Colon (tissue), 2 donors: ENCODE measurements around the gene MED8.

Source experiments
- FAIRE-seq: peaks from 2 replicates; lab custom pipeline; 2012; peaks lifted over from hg19 to GRCh38; lab: Jason Lieb, UNC
- donor health status: control.
- donor health status: control.

MED8 gene

GRCh38 chr1:43358746-43359693 lies 30.6 kb downstream of the MED8 start, which contains the start of gene CDC20:
Gene CDC20, plus strand, starts transcription at chr1:43358981. Its CDS starts 235 bp downstream, at chr1:43359216.
- FAIRE-seq: no peak

DNA sequence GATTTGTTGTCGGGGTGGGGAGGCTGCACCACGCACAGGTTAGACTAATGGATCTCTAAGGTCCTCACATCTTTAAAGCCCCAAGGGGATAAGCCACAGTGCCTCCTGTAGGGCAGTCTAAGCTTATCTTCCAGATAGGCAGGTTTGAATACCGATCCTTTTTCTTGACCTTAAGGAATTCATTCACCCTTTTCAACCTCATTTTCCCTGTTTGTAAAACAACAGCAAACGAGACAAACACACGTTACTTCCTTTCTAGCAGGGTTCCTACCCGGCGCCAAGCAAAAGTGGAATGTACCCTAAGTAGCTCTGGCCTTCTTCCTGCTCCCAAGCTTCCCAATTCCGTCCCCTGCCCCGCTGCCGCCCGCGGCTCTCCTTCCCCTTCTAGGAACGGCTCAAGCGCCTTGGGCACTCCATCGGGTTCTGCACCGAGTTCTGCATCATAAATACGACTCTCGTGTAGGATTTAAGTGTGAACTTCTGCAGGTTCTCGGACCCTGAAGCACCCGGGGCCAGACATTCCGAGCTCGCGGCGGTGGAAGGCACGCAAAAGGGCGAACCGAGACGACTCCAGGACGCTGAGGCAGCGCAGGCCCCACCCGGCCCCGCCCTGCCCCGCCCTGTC lies 31.4 kb downstream of the MED8 start:
- no peak for FAIRE-seq

- FAIRE-seq: no peak
Measured at GRCh38 chr1:43357251-43357650, 32.3 kb downstream of the MED8 start.

- no peak for FAIRE-seq
Measured at GRCh38 chr1:43354936-43355335, 34.7 kb downstream of the MED8 start.

DNA sequence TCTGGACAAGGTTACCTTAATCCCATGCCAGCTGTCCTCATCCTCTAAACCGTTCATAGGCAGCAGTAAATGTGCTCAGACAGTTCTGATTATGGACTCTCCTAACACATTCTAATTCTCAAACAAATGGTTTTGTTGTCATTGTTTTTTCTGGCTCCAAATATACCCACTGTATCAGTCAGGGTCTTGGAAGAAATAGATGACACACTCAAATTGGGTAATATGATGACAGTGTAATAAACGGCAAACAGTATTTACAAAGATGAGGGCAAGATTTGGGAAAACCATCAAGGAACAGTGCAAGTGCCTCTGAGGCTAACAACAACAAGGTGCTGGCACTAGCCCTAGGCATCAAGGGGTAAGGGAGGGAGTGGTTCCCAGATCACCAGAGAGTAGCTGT lies 35.1 kb downstream of the MED8 start:
- no peak for FAIRE-seq

DNA sequence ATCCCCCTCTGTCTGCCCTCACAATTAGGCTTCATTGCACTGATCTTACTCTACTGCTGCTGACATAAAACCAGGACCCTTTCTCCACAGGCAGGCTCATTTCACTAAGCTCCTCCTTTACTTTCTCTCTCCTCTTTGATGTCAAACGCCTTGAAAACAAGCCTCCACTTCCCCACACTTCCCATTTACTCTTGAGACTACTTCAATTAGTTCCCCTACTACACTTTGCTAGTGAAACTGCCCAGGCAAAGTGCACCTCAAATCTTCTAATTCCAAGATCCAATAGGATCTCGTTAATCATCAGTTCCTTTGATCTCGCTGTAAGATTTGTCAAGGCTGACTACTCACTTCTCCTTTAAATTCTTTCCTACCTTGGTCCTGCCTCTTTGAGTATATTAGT lies 36.7 kb downstream of the MED8 start:
- FAIRE-seq: no peak

DNA sequence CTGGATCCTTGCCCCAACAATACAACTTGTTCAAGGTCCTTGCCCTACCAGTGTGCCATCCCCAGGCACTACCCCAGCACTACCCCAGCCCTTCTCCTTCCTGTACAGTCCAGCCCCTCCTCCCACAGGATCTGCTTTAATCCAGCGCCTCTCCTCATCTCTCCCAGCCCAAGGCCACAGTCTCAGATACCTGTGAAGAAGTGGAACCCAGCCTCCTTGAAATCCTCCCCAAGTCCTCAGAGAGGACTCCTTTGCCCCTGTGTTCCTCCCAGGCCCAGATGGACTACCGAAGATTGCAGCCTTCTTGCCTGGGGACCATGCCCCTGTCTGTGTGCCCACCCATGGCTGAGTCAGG lies 37.3 kb downstream of the MED8 start:
- FAIRE-seq: no peak

DNA sequence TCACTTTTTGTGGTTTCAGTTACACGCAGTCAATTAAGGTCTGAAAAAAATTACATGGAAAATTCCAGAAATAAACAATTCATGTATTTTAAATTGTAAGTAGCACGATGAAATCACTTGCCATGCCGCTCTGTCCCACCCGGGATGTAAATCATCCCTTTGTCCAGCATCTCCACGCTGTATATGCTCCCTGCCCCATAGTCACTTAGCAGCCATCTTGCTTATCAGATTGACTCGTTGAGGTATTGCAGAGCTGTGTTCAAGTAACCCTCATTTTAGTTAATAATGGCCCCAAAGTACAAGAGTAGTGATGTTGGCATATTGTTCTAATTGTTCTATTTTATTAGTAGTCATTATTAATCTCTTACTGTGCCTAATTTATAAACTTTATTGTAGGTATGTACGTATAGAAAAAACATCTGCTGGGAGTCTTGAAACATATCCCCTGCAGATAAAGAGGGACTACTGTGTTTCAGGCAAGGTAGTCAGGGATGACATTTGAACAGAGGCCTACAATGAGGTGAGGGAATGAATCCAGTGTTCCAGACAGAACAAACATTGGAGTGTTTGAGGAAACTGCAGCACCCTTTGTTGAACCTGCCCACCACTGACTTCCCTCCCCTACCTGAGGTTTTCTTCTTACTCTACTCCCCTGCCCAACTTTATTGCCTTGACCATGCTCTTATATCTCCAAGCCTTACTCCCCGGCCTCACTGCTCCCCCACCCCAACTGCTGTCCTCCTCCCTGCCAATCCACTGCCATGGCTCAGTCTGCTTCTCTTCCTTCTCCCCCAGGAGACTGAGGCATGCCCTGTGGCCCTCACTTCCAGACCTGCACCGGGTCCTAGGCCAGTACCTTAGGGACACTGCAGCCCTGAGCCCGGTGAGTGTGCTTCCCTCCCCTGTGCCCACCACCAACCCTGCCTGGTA lies 37.9 kb downstream of the MED8 start:
- FAIRE-seq: no peak

DNA sequence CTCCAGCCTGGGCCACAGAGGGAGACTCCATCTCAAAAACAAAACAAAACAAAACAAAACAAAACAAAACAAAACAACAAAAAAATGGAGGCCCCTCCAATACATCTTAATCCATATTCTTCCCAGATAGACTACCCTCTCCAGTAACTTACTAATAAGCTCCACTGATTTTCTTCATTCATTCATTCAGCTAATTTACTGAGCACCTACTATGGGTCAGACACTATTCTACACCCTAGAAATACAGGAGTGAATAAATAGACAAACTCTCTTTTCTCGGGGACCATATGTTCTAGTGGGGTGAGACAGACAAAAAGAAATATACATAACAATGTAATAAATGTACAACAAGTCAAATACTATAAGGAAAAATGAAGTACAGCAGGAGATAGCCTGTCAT lies 38.6 kb downstream of the MED8 start:
- no peak for FAIRE-seq

DNA sequence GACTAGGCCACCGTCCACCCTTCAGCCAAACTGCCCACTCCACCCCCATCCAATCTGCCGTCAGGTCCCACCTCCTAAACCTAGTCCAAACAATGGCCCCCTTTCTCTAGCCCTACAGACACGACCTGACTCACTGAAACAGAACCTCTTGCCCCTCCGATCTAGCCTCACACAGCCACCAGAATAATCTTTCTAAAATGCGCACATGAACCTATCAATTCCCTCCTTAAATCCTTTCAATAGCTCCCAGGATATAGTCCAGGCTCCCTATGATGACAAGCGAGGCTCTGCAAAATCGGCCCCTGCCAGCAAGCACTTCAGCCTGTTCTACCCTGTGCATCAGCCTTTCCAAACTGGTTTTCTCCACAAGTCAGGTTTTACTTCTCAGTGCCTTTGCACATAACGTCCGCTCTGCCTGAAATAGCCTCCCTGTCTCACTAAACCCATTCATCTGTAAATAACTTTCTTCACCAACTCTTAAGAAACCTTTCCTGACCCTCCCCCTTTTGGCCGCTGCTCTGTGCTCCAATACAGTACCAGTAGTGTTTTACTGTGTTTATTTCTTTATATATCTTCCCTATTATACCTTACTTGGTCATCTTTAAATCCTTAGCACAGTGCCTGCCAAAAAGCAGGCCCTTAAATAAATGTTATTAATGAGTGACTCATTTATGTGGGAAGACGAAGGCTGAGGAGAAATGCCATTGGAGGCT lies 39.9 kb downstream of the MED8 start:
- no peak for FAIRE-seq

- FAIRE-seq: no peak
Measured at GRCh38 chr1:43348809-43349593, 40.6 kb downstream of the MED8 start.

DNA sequence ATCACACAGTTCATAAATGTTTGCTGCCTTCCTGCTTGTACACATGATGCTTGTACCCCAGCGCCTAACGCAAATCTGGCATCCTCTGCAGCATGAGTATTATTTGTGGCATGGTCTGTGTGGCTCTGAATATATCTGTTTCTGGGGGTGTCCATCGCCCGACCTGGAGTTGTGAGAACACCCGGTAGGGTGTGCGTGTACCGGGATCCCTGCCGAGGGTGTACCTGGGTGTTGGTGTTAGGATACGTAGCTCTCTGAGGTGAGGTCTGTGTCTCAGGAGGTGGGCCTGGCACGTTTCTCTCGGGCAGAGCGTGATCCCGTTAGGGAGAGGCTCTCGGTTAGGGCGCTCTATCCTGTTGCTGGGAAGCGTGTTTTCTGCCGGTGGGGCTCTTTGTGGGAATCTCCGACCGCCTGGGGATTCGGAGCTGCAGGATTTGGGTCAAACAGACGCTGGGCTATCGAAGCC lies 41.2 kb downstream of the MED8 start:
- no peak for FAIRE-seq

GRCh38 chr1:43346636-43347035 lies 43.0 kb downstream of the MED8 start:
- no peak for FAIRE-seq

- no peak for FAIRE-seq
Measured at GRCh38 chr1:43345120-43345519, 44.5 kb downstream of the MED8 start.

DNA sequence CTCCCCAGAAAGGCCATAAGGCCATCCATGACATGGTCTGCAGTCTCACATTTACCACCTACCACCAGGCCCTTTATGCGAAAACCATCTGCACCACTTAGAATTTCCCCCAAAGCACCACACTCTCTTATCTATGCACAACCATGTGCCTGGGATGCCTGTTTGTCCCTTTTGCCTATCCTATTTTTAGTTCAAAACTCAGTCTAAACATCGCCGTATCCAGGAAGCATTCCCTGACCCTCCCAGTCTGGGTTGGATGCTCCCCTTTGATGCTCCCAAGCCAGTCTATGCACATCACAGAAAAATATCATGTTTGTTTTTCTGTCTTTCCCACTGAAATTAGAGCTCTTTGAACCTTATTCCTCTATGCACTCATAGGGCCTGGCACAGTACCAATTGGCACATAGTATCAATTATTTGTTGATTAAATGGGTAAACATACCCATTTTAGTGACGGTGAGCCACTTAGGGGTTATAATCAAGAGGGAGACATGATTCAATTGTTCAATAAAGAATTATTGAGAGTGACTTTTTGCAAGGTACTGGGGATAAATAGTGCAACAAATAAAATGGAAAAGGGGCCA lies 45.2 kb downstream of the MED8 start:
- FAIRE-seq: no peak

DNA sequence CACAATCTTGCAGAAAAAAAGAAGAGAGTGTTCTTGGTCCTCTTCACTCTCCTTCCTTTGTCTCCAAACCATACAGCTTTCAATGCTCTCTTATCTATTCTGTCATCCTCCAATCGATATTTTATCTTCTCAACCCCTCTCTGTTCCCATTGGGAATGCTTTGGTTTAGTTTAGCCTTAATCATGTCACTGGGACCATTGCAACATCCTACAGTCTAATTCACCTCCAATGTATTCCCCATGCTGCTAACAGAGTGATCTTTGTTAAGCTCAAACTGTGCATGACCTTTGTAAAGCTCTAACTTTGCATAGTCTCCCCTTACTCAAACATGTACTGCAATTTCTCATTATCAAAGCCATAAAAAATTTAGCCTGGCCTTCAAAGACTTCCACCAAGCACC lies 49.0 kb downstream of the MED8 start:
- FAIRE-seq: no peak

GRCh38 chr1:43339584-43340232 lies 49.9 kb downstream of the MED8 start:
- FAIRE-seq: no peak

DNA sequence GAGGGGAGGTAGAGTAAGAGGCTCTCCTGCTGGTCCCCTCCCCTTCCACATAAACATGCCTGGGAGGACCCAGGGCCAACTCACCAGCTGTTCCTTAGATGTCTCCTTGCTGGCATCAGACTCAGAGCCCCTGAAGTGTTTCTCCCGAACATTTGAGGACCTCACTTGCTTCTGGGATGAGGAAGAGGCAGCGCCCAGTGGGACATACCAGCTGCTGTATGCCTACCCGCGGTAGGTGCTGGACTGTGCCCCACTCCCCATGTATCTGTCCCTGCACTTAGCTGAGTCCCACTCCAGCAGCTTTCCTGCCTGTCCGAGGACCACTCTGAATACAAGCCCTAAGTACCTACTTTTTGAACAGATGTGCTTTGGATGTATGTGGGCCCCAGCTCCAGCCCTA lies 51.6 kb downstream of the MED8 start:
- no peak for FAIRE-seq

GRCh38 chr1:43337588-43337987 lies 52.0 kb downstream of the MED8 start, which contains the start of gene MPL:
Gene MPL, plus strand, starts transcription at chr1:43337818. Its CDS starts 31 bp downstream, at chr1:43337849.
- FAIRE-seq: no peak
